CD1c-positive myeloid dendritic cell (primary cell): ENCODE results near the gene CRTAC1.
"Not testable (repeated sequence)": the region's sequence is repeated elsewhere in the genome, so short reads cannot be mapped to it uniquely, and the experiment has no call there.

Experiments used
- DNase-seq: peaks from one replicate; pipeline ENCODE4 v3.0.0-alpha.2; 2016; ENCODE audit errors: extremely low spot score

CRTAC1 gene

DNA sequence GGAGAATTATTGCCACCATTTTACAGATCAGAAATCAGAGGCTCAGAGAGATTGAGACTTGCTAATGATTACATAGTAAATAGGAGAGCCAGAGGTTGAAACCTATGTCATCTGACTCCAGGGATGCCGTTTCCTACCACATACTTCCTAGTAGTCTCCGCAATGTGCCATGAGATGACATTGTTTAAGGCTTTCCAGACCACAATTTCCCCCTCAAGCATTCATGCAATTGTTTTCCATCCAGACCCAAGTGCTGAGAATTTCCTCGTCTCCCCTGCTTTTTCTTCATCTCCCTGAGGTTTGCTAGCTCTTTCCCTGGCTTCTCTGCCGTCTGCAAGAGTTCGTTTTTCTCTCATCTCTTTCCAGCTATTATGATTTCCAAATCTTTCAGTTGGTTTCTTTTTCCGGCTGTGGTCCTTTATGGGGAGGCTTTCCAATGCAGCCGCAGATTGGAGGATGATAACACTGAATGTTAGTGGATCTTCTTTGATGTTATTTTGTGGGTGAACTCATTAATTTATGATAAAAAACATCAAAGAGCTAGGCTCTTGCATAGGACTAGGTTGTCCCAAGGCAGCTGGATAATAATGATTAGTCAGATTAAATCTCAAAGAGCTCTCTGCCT is 187.7 kb downstream of the CRTAC1 start:
- DNase-seq: no peak

DNA sequence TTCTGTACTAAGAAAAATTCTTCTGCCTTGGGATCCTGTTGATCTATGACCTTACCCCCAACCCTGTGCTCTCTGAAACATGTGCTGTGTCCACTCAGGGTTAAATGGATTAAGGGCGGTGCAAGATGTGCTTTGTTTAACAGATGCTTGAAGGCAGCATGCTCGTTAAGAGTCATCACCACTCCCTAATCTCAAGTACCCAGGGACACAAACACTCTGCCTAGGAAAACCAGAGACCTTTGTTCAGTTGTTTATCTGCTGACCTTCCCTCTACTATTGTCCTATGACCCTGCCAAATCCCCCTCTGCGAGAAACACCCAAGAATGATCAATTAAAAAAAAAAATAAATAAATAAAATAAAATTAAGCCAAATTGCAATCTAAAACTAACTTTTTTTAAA is 188.3 kb downstream of the CRTAC1 start:
- not testable (repeated sequence) for DNase-seq

DNA sequence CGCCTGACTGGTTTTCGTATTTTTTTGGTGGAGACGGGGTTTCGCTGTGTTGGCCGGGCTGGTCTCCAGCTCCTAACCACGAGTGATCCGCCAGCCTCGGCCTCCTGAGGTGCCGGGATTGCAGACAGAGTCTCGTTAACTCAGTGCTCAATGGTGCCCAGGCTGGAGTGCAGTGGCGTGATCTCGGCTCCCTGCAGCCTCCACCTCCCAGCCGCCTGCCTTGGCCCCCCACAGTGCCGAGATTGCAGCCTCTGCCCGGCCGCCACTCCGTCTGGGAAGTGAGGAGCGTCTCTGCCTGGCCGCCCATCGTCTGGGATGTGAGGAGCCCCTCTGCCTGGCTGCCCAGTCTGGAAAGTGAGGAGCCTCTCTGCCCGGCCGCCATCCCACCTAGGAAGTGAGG is 189.3 kb downstream of the CRTAC1 start:
- not testable (repeated sequence) for DNase-seq

DNA sequence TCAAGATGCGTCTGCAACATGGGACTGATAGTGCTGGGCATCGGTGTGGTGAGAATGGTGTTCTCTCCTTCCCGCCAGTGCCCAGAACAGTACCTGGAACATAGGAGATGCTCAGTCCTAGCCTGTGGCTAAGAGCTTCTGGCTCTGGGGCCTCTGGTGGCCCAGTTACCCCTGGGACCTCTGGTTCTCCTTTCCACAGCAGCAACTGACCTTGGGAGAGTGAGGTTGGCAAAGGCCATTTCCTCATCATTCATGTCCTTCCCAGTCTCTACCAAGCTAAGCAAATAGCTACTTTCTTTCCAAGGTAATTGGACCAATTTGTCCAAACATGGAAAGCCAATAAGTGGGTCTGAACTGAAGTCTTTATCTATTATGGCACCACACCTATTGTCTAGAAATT is 192.3 kb downstream of the CRTAC1 start:
- DNase-seq: no peak

DNA sequence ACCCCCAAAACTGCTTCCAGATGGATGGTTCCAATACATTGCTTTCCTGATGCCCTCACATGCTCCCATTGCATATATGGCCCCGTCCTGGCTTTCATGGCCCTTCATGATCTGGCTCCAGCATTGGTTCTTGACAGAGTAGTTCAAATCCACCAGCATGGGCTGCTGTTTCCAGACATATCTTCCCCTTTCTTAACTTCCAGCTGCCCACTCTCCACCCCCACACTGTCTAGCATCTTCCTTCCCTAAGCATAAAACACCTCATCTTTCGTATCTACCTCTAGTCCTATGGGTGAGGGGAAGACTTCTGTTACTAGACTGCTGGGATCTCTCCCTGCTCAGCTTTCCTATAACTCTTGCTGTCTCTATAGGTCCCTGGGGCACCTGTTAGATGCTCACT is 194.0 kb downstream of the CRTAC1 start:
- DNase-seq: peak; percentile 45

DNA sequence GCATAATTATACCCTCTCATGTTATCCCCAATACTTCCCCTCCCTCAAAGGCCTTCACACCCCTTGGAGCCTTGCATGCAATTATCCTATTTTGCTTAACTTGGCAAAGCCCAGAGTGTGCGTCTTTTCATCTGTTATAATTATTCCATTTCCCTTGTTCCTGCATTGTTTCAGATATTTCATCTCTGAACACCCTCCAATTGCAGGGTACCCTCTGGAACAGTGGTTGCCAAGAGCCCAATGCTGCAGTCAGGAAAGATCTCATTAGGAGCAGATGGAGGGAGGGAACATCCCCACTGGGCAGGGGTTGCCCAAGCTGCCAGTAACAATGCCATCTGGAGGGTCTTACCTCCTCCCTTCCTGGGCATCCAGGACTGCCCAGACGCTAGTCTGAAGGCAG is 199.2 kb downstream of the CRTAC1 start:
- DNase-seq: no peak

DNA sequence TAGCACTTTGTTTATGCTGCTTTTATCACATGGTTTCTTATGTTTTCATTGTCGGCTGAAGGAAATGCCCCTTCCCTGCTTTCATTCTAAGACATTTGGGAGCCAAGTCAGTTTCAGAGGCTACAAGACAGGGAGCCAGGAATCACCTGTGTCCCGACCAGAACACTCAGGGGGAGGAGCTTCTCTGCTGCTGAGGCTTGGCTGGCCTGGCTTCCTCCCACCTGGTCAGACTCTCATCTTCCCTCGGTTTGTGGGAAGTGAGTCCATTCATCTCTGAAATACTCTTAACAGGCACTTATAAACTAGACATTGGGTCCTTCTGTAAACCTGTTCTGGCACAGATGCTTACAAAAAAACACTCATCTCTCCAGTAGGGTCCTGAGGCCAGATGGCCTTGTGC is 200.4 kb downstream of the CRTAC1 start:
- no peak for DNase-seq

DNA sequence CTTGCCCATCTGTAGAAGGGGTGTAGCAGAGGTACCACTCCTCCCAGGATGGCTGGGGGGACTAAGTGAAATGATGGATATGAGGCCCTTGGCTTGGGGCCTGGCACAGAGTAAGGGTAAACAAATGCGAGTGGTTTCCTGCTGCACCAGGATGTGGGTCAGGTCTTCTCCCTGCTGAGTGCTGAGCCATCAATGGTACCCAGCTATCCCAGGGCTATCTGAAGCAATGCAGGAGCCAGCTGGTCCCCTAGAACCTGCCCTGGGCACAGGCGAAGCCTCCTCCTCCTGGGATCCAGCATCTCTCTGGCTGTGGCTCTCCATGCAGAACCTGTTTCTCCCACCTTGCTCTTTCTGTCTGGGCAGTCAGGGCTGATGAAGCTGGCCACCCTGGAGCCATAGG is 201.7 kb downstream of the CRTAC1 start:
- DNase-seq: no peak

DNA sequence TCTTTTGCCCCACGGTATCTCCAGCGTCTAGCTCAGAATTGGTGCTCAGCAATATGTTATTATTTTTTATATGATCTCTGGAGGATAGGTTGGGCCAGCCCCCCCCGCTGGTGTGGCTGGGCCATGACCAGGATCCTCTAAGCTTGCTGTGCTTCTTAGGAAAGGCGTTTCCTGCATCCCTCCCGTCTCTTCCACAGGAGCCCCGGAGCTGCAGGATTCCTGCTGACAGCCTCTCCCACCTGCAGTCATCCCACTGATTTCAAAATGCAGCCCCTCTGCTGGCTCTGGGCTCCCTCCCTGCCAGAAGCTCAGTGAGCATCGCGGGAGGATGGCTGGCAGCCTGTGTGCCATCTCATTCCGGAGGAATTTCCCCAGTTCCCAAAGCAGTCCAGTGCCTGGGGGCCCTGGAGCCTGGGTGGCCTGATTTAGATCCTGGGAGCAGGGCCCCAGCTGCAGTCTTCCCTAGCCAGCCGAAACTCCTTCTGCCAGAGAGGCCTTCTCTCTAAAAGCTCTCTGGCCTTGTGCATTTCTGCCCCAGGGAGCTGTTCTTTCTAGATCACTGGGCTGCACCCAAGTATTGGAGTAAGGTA is 202.6 kb downstream of the CRTAC1 start:
- no peak for DNase-seq

DNA sequence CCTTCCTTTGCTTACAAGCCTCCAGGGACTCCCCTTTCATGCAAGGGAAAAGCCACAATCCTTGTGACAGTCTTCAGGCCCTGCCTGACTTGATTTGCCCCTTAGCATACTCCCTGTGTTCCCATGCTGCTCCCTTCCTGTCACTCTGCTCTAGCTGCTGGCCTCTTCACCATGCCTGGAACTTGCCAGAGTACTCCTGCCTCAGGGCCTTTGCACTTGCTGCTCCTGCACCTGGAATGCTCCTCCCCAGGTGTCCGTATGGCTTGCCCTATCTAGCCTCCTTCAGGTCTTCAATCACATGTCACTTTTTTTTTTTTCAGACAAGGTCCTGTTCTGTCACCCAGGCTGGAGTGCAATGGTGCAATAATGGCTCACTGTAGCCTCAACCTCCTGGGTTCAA is 203.5 kb downstream of the CRTAC1 start:
- DNase-seq: no peak

DNA sequence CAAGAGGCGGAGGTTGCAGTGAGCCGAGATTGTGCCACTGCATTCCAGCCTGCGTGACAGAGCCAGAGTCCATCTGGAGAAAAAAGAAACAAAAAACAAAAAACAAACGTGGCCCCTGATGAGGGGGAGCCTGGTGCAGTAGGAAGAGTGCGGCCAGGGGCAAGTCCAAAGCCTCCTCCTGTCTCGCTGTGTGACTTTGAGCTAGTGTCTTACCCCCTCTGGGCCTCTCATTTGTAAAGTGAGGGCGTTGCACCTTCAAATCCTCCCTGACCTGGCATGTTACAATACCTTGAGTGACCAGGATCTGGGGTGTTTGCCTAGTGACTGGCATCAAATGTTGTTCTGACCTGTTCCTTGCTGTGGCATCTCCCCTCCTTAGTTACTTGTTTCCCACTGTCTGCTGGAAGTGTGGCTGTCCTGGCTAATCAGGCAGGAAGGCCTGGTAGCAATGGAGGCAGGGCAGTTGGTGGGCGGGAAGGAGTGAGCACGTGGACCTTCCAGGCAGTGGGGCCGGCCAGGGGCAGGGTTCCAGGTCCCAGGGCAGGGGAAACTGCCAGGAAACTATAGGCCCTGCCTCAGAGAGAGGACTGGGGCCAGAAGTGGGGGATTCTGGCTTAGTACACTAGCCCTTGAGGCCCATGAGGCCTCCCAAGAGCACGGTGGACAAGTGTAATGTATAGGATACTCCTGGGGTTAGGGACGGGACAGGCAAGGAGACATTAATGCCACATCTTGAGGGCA is 205.2 kb downstream of the CRTAC1 start:
- DNase-seq: no peak

DNA sequence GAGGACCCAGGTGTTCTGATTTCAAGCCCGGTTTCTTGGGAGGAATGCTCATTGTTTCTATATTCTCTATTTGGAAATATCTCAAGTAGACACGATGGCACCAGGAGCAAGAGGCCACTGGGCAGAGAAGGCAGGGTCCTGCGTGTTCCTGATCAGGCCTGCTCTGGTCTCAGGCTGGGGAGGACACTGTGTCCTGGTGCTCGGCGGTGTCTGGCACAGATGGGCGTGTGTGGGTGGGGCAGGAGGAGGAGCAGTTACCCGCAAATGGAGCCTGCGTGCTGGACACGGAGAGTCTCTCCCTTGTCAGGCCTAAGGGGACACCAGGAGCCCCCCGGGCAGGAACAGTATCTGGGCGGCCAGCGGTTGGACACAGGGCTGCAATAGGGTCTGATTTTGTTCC is 206.7 kb downstream of the CRTAC1 start:
- no peak for DNase-seq

DNA sequence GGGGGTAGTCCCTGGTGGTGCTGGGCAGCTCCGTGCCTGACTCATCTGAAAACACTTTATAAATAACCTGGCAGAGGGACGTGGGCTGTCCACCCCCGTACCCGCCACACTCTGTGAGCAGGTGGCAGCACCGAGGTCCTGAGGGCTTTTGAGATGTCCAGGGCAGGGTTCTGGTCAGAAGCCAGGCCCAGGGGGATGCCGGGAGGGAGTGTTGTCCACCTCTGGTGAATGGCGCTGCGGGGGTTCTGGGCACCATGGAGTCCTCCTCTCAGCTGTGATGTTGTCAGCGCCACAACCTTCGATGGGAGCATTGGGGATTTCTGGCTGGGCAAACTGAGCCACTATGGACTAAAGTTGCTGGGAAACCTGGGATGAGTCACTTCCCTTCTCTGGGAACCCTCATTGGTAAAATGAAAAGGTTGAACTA is 208.1 kb downstream of the CRTAC1 start:
- no peak for DNase-seq

DNA sequence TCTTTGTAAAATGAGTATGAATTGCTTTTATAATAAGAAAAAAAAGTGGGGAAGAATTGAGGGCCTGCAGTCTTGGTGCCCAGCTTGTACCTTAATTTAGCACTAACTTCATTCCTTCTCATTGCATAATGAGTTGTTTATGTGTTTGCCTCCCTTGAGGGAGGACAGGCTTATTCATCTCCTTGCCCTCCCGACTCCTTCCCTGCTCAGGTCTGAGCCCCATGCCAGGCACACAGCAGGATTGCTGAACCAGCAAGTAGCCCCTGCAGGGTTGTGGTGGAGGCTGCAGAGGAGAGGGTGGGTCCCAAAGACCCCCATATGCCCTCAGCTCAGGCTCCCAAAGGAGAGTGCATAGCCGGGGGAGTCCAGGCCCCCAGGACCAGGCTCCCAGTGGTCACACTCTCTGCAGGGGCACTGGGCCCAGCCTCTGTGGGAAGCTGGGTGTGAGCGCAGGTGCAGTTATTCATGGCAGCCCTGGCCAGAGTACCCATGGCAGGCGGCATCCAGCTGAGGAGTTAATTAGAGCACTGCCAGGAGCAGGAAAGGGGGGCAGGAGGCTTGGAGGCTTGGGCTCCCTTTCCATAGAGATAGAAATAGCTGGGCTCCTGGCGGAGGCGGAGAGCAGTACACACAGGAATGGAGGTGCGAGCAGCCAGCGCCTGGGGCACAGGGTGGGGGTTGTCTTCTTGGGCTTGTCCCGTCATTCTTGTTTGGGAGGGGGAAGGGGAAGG is 208.9 kb downstream of the CRTAC1 start:
- DNase-seq: no peak

DNA sequence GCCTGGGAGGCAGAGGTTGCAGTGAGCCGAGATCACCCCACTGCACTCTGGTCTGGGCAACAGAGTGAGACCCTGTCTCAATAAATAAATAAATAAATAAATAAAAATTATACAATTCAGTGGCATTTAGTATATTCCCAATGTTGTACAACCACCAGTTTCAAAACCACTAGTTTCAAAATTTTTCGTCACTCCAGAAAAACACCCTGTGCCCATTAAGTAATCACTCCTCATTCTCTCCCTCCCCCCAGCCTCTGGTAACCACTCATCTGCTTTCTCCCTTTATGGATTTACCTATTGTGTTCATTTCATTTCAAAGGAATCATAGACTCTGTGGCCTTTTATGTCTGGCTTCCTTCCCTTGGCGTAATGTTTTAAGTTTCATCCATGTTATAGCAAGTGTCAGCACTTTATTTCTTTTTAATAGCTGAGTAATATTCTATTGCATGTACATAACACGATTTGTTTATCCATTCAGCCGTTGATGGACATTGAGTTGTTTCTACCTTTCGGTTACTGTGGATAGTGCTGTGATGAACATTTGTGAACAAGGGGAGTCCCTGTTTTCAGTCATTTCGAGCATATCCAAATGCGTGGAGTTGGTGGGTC is 210.2 kb downstream of the CRTAC1 start:
- DNase-seq: no peak

DNA sequence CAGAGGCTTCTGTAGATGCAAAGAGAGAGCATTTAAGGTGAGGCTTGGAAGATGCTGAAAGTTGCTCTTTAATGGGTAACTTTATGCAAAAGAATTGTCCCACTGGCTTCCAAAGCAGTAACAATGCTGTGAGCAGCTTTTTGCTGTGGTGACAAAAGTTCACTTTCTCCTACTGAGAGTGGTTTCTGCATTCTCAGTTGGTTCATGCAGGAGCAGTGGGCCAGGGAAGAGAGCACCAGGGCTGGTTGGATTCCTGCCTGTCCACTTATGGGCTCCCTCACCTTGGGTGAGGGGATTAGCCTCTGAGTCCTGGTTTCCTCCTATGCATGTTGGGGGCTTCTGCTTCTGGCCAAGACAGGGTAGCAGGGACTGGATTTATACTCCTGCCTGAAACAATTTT is 211.8 kb downstream of the CRTAC1 start:
- no peak for DNase-seq

DNA sequence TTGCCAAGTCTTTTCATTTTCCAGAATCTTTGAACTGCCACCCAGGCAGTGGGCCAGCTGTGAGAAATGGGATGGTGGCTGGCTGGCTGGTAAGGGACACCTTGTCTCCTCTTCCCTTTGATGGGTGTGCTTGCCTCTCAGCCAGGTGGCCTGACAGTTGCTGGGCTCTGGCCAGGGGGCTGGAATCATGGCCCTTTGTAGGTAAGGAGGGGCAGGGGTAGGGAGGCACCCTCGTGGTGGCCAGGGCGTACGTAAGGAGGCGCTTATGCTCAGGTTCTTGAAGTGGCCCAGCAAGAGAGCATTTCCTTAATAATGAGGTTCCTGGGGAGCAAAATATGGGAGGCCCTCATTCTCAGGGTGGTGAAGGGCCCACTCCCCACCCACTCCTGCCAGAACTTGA is 213.8 kb downstream of the CRTAC1 start:
- DNase-seq: no peak
